Keratinocyte (primary cell): ENCODE data around the gene WBP1.

Source experiments
- CTCF ChIP-seq, 3 experiments: IDR thresholded peaks in 1 of 3; conservative IDR thresholded peaks in 1 of 3; optimal IDR thresholded peaks in 1 of 3; 2 replicates in 2 of 3; 3 replicates in 1 of 3; pipeline versions ENCODE3 to v1.5.1; 2011; ENCODE audit warnings: low read length in 3 of 3, mild to moderate bottlenecking in 3 of 3, moderate library complexity in 2 of 3, control low read depth in 1 of 3, inconsistent platforms in 1 of 3; ENCODE audit not compliant: insufficient read depth in 2 of 3; ENCODE audit errors: extremely low read depth in 1 of 3
- EZH2 ChIP-seq: IDR thresholded peaks from one replicate; pipeline ENCODE4 v1.6.1; 2012; ENCODE audit warnings: inconsistent platforms, mild to moderate bottlenecking, low read length, moderate library complexity

- TF ChIP-seq CTCF (optimal IDR thresholded peaks at IDR 0.05 in 1 of 3, IDR thresholded peaks at IDR 0.05 in 1 of 3, conservative IDR thresholded peaks at IDR 0.05 in 1 of 3; ENCODE audit: extremely low read depth in 1 of 3, insufficient read depth in 2 of 3, low read length in 3 of 3) (no peak), EZH2 (no peak)
These were observed 31.7 kb downstream of the WBP1 start for GRCh38 chr2:74489906-74490305.
